OCI-LY1 (cell line): ENCODE measurements around the gene ARFGEF3.

ENCODE experiments used
- H2AFZ ChIP-seq: fragments of 200-600 bp; sonication (generic), shearing (Covaris generic); 2 replicates; pipeline ENCODE4 v1.6.0; 2014; ENCODE audit warnings: antibody characterized with exemption, mild to moderate bottlenecking, low read length
- H3F3A ChIP-seq: fragments of 200-600 bp; sonication (generic), shearing (Covaris generic); 2 replicates; pipeline ENCODE4 v1.6.0; 2014; ENCODE audit warnings: mild to moderate bottlenecking, antibody characterized with exemption, low read length, moderate library complexity; ENCODE audit not compliant: insufficient read depth
- H3K27ac ChIP-seq: fragments of 200-600 bp; sonication (generic); 2 replicates; pipeline ENCODE4 v1.5.1; 2014; ENCODE audit warnings: low read length, mixed run types, mild to moderate bottlenecking, low read depth; ENCODE audit not compliant: poor library complexity, severe bottlenecking
- H3K27me3 ChIP-seq: fragments of 200-600 bp; sonication (generic); 2 replicates; pipeline ENCODE4 v1.6.0; 2014; ENCODE audit warnings: antibody characterized with exemption, mild to moderate bottlenecking, low read length, moderate library complexity; ENCODE audit not compliant: insufficient read depth
- H3K36me3 ChIP-seq: fragments of 200-600 bp; sonication (generic); 2 replicates; pipeline ENCODE4 v1.6.1; 2014; ENCODE audit warnings: mild to moderate bottlenecking, antibody characterized with exemption, low read length, moderate library complexity, mixed read lengths; ENCODE audit not compliant: insufficient read depth
- H3K4me1 ChIP-seq: fragments of 200-600 bp; sonication (generic); 2 replicates; pipeline ENCODE4 v1.5.1; 2014; ENCODE audit warnings: mild to moderate bottlenecking, low read length, moderate library complexity; ENCODE audit not compliant: insufficient read depth, severe bottlenecking
- H3K4me2 ChIP-seq: fragments of 200-600 bp; sonication (generic), shearing (Covaris generic); 2 replicates; pipeline ENCODE4 v1.6.1; 2014; ENCODE audit warnings: low read length
- H3K4me3 ChIP-seq: fragments of 200-600 bp; sonication (generic); 2 replicates; pipeline ENCODE4 v1.5.1; 2014; ENCODE audit warnings: low read length, low read depth, mild to moderate bottlenecking, mixed read lengths; ENCODE audit not compliant: poor library complexity, severe bottlenecking
- H3K79me2 ChIP-seq: fragments of 200-600 bp; shearing (Covaris generic); 2 replicates; pipeline ENCODE4 v1.6.1; 2016; ENCODE audit warnings: mixed run types, low read length, mixed read lengths; ENCODE audit not compliant: insufficient read depth
- H3K9ac ChIP-seq: fragments of 200-600 bp; sonication (generic), shearing (Covaris generic); 2 replicates; pipeline ENCODE4 v1.6.1; 2014; ENCODE audit warnings: mild to moderate bottlenecking, low read length, mixed read lengths
- H3K9me2 ChIP-seq: fragments of 200-600 bp; sonication (generic), shearing (Covaris generic); 2 replicates; pipeline ENCODE4 v1.6.1; 2014; ENCODE audit warnings: low read depth, mild to moderate bottlenecking, low read length, mixed read lengths
- H3K9me3 ChIP-seq: fragments of 200-600 bp; shearing (Covaris generic); 2 replicates; pipeline ENCODE4 v1.6.1; 2014; ENCODE audit warnings: low read length, mixed read lengths
- H4K20me1 ChIP-seq: fragments of 200-600 bp; sonication (generic), shearing (Covaris generic); 2 replicates; pipeline ENCODE4 v1.6.0; 2016; ENCODE audit warnings: mild to moderate bottlenecking, low read length; ENCODE audit not compliant: insufficient read depth
- EZH2 ChIP-seq: fragments of 200-600 bp; sonication (generic), shearing (Covaris generic); IDR thresholded peaks from 2 replicates; pipeline ENCODE4 v1.8.0; 2017; ENCODE audit warnings: borderline replicate concordance, mixed run types, mild to moderate bottlenecking, antibody characterized with exemption, low read length, moderate library complexity, mixed read lengths
- TF ChIP-seq, protein P1 (sequence below): fragments of 200-600 bp; sonication (generic), shearing (Covaris generic); IDR thresholded peaks from 2 replicates; pipeline ENCODE4 v1.5.1; 2017; ENCODE audit warnings: mild to moderate bottlenecking, antibody characterized with exemption, low read length, moderate library complexity, mixed read lengths

Gene ARFGEF3

DNA sequence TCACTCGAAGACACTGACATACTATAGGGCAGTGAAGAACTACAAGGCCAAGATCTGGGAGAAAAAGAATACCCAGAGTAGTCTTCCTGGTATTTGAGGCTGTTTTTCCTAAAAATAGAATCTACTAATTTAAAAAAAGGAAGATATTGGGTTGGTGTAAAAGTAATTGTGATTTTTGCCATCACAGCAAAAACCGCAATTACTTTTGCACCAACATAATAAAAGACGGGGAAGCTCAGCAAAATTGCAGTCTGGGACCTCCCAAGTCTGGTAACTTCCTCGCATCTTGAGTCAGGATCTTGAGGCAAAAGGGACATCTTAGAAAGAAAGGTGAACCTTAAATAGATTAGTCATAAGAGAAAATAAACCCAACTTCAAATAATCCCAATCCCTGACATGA, 138.7 kb downstream of the ARFGEF3 start:
- no peaks in the 10 kb centered on the region for H3K9me3 ChIP-seq
- no peaks in the 10 kb centered on the region for H3K36me3 ChIP-seq
- no peak overlapping the region for H3K27ac ChIP-seq
- TF ChIP-seq EZH2, result no peak
- TF ChIP-seq, protein P1, sequence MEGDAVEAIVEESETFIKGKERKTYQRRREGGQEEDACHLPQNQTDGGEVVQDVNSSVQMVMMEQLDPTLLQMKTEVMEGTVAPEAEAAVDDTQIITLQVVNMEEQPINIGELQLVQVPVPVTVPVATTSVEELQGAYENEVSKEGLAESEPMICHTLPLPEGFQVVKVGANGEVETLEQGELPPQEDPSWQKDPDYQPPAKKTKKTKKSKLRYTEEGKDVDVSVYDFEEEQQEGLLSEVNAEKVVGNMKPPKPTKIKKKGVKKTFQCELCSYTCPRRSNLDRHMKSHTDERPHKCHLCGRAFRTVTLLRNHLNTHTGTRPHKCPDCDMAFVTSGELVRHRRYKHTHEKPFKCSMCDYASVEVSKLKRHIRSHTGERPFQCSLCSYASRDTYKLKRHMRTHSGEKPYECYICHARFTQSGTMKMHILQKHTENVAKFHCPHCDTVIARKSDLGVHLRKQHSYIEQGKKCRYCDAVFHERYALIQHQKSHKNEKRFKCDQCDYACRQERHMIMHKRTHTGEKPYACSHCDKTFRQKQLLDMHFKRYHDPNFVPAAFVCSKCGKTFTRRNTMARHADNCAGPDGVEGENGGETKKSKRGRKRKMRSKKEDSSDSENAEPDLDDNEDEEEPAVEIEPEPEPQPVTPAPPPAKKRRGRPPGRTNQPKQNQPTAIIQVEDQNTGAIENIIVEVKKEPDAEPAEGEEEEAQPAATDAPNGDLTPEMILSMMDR, result no peak
- H3K4me3 ChIP-seq, result no peak overlapping the region
- no peak overlapping the region for H2AFZ ChIP-seq
- no peaks in the 10 kb centered on the region for H3F3A ChIP-seq
- no peaks in the 10 kb centered on the region for H3K4me1 ChIP-seq
- no peak overlapping the region for H3K9ac ChIP-seq
- no peaks in the 10 kb centered on the region for H4K20me1 ChIP-seq
- no peak overlapping the region for H3K4me2 ChIP-seq
- no peaks in the 10 kb centered on the region for H3K79me2 ChIP-seq
- no peaks in the 10 kb centered on the region for H3K9me2 ChIP-seq
- H3K27me3 ChIP-seq, result no peaks in the 10 kb centered on the region; the same call in 1 of the 2 replicates

DNA sequence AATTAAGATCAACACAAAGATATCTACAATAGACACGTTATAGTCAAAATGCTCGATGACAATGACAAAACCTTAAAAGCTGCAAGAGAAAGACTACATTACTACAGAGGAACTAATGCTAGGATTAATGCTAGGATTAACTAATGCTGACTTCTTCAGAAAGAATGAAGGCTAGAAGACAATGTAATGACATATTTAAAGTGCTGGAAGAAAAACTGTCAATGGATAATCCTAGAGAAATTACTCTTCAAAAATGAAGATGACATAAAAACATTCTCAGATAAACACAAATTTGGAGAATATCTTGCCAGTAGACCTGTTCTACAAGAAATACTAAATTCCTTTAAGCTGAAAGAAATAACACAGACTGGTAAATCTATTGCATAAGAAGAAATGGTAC, 140.8 kb downstream of the ARFGEF3 start:
- no peaks in the 10 kb centered on the region for H3K79me2 ChIP-seq
- no peak for TF ChIP-seq EZH2
- TF ChIP-seq, protein P1, result no peak
- no peak overlapping the region for H3K27ac ChIP-seq
- H3F3A ChIP-seq, result no peaks in the 10 kb centered on the region
- H3K36me3 ChIP-seq, result no peaks in the 10 kb centered on the region
- H3K4me1 ChIP-seq, result no peaks in the 10 kb centered on the region
- H3K9me2 ChIP-seq, result no peaks in the 10 kb centered on the region
- H2AFZ ChIP-seq, result no peak overlapping the region
- H3K4me3 ChIP-seq, result no peak overlapping the region
- H3K4me2 ChIP-seq, result no peak overlapping the region
- no peak overlapping the region for H3K9ac ChIP-seq
- no peaks in the 10 kb centered on the region; the same call in 1 of the 2 replicates for H3K27me3 ChIP-seq
- H4K20me1 ChIP-seq, result no peaks in the 10 kb centered on the region
- no peaks in the 10 kb centered on the region for H3K9me3 ChIP-seq

DNA sequence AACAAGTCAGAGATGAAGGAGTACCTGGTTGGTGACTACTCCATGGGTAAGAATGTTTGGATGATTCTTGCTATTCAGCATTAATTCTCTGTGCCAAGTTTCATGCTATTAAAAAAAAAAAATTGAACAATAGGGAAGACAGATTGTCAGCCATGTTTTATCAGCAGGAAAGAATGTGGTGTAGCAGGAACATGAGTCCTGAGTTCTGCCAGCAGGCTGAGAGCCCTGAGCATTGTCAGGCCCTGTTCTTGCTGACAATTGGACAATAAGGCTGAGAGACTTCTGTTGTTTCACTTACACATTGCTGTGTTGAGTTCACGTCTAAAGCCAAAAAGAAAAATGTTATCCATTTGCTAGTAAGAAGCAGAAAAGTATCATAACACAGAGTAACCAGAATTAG, 145.6 kb downstream of the ARFGEF3 start:
- Histone ChIP-seq H4K20me1 (no peaks in the 10 kb centered on the region), H3F3A (no peaks in the 10 kb centered on the region), H3K27ac (no peak overlapping the region), H3K9me2 (no peaks in the 10 kb centered on the region), H3K79me2 (no peaks in the 10 kb centered on the region), H3K36me3 (no peaks in the 10 kb centered on the region), H2AFZ (no peak overlapping the region), H3K9ac (no peak overlapping the region), H3K27me3 (no peaks in the 10 kb centered on the region), H3K4me3 (no peak overlapping the region), H3K4me1 (no peaks in the 10 kb centered on the region), H3K4me2 (no peak overlapping the region), H3K9me3 (no peaks in the 10 kb centered on the region)
- TF ChIP-seq EZH2, result no peak
- TF ChIP-seq, protein P1, result no peak
